Measurements from ENCODE around the gene KBTBD2. TPM values are rescaled to one million over a fixed set of nuclear protein-coding genes. Genes with fewer than 3 reads are reported as not detected.

The KBTBD2 gene
- total RNA-seq (2021) (49.1 and 56.7 TPM in 2 replicates), Bru-seq, nascent RNA (percentile 98 among the genes with signal in this experiment), BruChase-seq, experiment 1, labeled RNA remaining after a 2-hour chase (percentile 97 among the genes with signal in this experiment), BruChase-seq, experiment 2, labeled RNA remaining after a 6-hour chase (percentile 90 among the genes with signal in this experiment)
- long read RNA-seq, transcript KBTBD2-201 (4 exons, 3,745 nt) = major isoform, 18 of 43 reads
- long read RNA-seq, partial matches to known transcripts = 2 of 43 reads
- long read RNA-seq, other reads (novel, unspliced or antisense) = 23 of 43 reads

GRCh38 chr7:32891043-32891799 lies at the start of gene KBTBD2:
KBTBD2 (minus strand) TSS chr7:32891760; CDS start chr7:32879604, 12,156 bp downstream.
- Histone ChIP-seq H3K27ac (peak within 1 kb of the TSS; percentile 87), H3K9me2 (ENCODE audit: insufficient read depth) (no peaks in the 10 kb centered on the region), H4K20me1 (ENCODE audit: insufficient read depth) (peaks cover 33% of the 10 kb centered on the region), H3F3A (ENCODE audit: insufficient read depth, low read depth) (peaks cover 38% of the 10 kb centered on the region; the same call in 1 of the 2 replicates), H3K79me2 (ENCODE audit: low read depth) (peaks cover 48% of the 10 kb centered on the region), H3K4me2 (peak within 1 kb of the TSS; percentile 89), H3K4me3 (peak within 1 kb of the TSS; percentile 86), H3K36me3 (ENCODE audit: low read depth) (0 out of 2 replicates have a peak, but pooled peaks cover 3% of the 10 kb centered on the region), H3K4me1 (replicated peaks; ENCODE audit: insufficient read depth) (peaks cover 35% of the 10 kb centered on the region), H2AFZ (peak within 1 kb of the TSS; percentile 89), H3K27me3 (ENCODE audit: insufficient read depth, low read depth) (no peaks in the 10 kb centered on the region), H3K9me3 (ENCODE audit: insufficient read depth, low read depth) (no peaks in the 10 kb centered on the region)
- TF ChIP-seq CTCF (conservative IDR thresholded peaks at IDR 0.05) (no peak), EZH2 (IDR thresholded peaks at IDR 0.05; ENCODE audit: low read depth) (no peak)
- POLR2A ChIA-PET (ENCODE audit: unreplicated experiment) = interaction anchor here (0.6 to 0.8 kb wide), 7 partner anchors 17 to 189 kb away, joined by 3 to 11 read pairs (median 4); partner anchors contain the start of gene NT5C3A
- BruUV-seq (replicated peaks) = no TSS peak
- intact Hi-C loops (cut with micrococcal nuclease; ENCODE audit: unreplicated experiment) = loop anchor here (5.0 kb wide), 2 partner anchors 151 to 394 kb away; partner anchors contain the start of gene AVL9
- CTCF ChIA-PET = interaction anchor here (0.5 kb wide), 1 partner anchor 364 kb away, joined by 3 read pairs; no protein-coding TSS in a partner anchor
- DNase-seq = peak; percentile 78 to 90

GRCh38 chr7:32941181-32941580 lies 49.6 kb upstream of the KBTBD2 start:
- ChIA-PET CTCF (interaction anchor here (0.6 to 0.7 kb wide), 3 partner anchors 27 to 122 kb away, joined by 3 to 14 read pairs (median 3); no protein-coding TSS in a partner anchor), POLR2A (ENCODE audit: unreplicated experiment) (interaction anchor here (0.6 to 0.9 kb wide), 2 partner anchors 15 to 184 kb away, joined by 4 to 33 read pairs; no protein-coding TSS in a partner anchor)
- H2AFZ ChIP-seq = peak overlapping the region; percentile 96
- no peaks in the 10 kb centered on the region; the same call in 1 of the 2 replicates for H3K9me3 ChIP-seq (ENCODE audit: insufficient read depth, low read depth)
- intact Hi-C loops (cut with micrococcal nuclease; ENCODE audit: unreplicated experiment) = loop anchor here (5.0 to 10.0 kb wide), 4 partner anchors 101 to 446 kb away; partner anchors contain the start of genes AVL9, LSM5, NT5C3A and RP9
- peaks cover 5% of the 10 kb centered on the region; the same call in 1 of the 2 replicates for H4K20me1 ChIP-seq (ENCODE audit: insufficient read depth)
- H3K4me2 ChIP-seq = peak overlapping the region; percentile 88
- no peak for DNase-seq
- no peaks in the 10 kb centered on the region for H3K27me3 ChIP-seq (ENCODE audit: insufficient read depth, low read depth)
- no peak for TF ChIP-seq CTCF (conservative IDR thresholded peaks at IDR 0.05)
- TF ChIP-seq EZH2 (IDR thresholded peaks at IDR 0.05; ENCODE audit: low read depth) = no peak
- peaks cover 22% of the 10 kb centered on the region for H3F3A ChIP-seq (ENCODE audit: insufficient read depth, low read depth)
- no peaks in the 10 kb centered on the region for H3K9me2 ChIP-seq (ENCODE audit: insufficient read depth)
- H3K36me3 ChIP-seq (ENCODE audit: low read depth) = no peaks in the 10 kb centered on the region; the same call in 1 of the 2 replicates
- peak overlapping the region; percentile 78 for H3K4me3 ChIP-seq
- no TSS peak for BruUV-seq (replicated peaks)
- H3K27ac ChIP-seq = no peak overlapping the region
- peaks cover 10% of the 10 kb centered on the region for H3K4me1 ChIP-seq (replicated peaks; ENCODE audit: insufficient read depth)
- H3K79me2 ChIP-seq (ENCODE audit: low read depth) = peaks cover 45% of the 10 kb centered on the region
